Skeletal muscle cell (primary cell): ENCODE results near the gene EPHA10.
"Not testable (repeated sequence)": the region's sequence is repeated elsewhere in the genome, so short reads cannot be mapped to it uniquely, and the experiment has no call there.

ENCODE experiments used
- DNase-seq: peaks from one replicate; pipeline ENCODE4 v3.0.0-alpha.2; 2010; ENCODE audit warnings: low read depth
- H3K4me3 ChIP-seq: 2 replicates; pipeline ENCODE4 v1.5.1; 2011; ENCODE audit warnings: low read depth, mild to moderate bottlenecking, control low read depth, low read length, moderate library complexity

EPHA10 gene

DNA sequence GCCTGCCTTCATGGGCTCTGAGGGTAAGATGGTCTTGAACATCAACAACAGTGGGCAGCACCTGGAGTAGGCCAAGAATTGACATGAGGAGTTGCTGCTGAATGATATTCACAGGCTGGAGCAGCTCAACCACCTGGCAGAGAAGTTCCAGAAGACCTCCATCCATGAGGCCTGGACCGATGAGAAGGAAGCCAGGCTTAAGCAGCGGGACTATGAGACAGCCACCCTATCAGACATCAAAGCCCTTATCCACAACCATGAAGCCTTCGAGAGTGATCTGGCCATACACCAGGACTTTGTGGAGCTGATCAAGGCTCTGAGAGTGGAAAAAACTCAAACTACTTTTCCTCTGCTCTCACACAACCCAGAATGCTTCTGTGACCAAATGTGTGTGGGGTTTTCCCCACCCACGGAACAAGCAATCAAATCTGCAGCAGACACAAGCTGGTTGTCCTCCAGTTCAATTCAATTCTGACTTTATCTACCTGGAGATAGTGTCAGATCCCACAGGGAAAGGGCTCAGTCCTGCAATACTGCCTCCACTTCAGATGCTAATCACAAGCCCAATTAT is 12.1 kb upstream of the EPHA10 start:
- no peak overlapping the region for H3K4me3 ChIP-seq
- DNase-seq = no peak

GRCh38 chr1:37771440-37771839 is 6.5 kb upstream of the EPHA10 start:
- DNase-seq, H3K4me3 ChIP-seq: not testable (repeated sequence)

DNA sequence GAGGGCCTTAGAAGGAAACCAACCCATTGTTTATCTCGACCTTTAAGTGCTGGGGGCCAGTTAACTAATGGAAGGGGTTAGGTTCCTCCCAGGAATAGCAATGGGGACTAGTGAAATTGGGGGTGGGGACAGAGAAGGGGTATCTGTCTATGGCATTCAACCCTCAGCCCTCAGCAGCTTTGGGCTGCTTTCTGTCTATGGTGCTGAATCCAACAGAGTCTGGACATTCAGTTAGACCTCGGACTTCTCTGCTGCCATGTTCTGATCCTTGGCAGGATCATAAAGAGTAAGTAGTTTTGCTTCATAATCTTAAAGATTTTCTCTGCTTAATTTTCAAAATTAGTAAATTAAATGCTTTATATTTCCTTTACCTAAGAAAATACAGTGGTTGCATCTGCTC is 2.6 kb upstream of the EPHA10 start:
- DNase-seq = no peak
- no peak overlapping the region for H3K4me3 ChIP-seq

DNA sequence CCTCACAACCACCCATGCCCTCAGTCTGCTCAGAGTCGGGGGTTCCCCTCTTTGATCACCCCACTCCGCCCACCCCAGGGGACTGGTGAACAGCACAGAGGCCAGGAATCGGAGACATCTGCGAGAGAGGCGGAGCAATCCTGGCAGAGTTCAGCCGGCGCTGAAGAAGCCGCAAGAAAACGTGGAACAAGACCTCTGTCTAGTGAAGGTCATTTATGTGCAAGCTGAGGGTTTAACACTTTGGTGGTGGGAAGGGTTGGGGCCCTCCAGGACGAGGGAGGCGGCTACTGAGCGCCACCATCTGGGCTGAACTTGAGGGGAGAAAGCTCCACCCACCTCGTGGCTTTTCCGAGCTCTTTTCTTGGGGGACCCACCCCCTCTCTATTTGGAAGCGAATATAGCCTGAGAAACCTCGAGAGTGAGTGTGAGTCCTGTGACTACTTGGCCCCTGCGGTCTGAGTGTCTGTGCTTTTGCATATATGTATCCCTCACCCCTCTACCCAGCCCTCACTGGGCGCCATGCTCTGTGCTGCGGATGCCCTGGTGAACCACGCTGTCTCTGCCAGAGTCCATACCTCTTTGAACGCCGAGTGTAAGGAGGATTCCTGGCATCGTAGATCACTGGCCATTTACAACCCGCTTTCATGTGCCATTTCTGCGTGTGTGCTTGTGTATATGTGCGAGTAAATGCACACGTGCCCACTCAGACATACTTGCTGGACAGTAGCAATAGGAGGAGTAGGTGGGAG is 1.2 kb upstream of the EPHA10 start:
- DNase-seq = no peak
- no peak overlapping the region for H3K4me3 ChIP-seq

DNA sequence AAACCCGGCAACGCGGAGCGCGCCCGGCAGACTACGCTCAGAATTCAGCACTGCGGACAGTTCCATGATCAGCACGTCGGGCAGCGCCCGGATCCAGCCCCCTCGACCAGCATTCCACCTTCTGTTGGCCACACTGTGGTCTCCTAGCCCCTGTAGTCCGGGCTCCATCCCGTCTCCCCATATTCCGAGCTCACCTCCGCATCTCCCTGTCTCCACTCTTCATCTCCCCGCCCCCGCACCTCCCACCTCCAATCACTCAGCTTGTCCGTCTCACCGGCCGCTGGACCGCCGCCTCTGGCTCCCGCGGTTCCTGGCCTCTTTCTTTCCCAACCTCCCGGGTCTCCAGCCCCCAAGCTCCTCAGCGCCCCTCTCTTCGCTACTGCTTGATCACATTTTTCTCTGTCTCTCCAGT is 500 bp downstream of the EPHA10 start:
- no peak for DNase-seq
- H3K4me3 ChIP-seq = no peak overlapping the region

- DNase-seq = no peak
- H3K4me3 ChIP-seq = no peak overlapping the region
Measured at GRCh38 chr1:37763791-37764413, 1.0 kb downstream of the EPHA10 start.

DNA sequence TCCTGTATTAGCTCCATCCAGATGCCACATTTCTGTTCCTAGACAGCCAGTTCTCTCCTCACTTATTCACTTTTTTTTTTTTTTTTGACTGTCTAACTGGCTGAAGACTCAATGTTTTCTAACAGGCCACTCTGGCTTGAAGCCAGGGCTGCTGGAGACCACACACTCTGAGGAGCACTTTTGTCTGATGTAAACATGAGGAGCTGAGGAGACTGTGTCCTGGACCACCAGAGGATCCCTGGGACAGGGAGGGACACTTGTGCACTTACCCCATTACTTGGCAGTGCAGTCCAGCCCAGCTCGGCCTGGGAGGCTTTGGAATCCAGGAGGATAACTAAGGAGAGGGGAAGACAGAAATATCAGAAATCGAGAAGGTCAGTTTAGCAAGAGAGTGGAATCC is 2.4 kb downstream of the EPHA10 start:
- H3K4me3 ChIP-seq = no peak overlapping the region

GRCh38 chr1:37761416-37762095 is 3.4 kb downstream of the EPHA10 start:
- no peak for DNase-seq
- no peak overlapping the region for H3K4me3 ChIP-seq

More for the DNA sequence above, 2.4 kb downstream of the EPHA10 start:
- no peak for DNase-seq

DNA sequence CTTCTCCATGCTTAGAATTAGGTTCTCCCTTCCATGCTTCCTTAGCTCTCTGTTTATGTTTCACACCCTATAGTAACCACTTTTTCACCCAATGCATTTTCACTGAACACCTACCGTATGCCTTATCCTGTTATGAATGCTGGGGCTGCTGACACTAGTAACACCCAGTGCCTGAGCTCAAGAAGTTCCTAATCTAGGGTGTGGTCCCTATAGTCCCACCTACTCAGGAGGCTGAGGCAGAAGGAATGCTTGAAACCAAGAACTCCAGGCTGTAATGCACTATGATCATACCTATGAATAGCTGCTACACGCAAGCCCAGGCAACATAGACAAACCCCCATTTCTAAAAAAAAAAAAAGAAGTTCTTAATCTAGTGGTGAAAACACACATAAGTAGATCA is 5.5 kb downstream of the EPHA10 start:
- H3K4me3 ChIP-seq = no peak overlapping the region
- no peak for DNase-seq

GRCh38 chr1:37755951-37756560 is 8.9 kb downstream of the EPHA10 start:
- DNase-seq = no peak
- no peak overlapping the region for H3K4me3 ChIP-seq

- no peak overlapping the region for H3K4me3 ChIP-seq
- no peak for DNase-seq
Measured at GRCh38 chr1:37755290-37755689, 9.6 kb downstream of the EPHA10 start.

DNA sequence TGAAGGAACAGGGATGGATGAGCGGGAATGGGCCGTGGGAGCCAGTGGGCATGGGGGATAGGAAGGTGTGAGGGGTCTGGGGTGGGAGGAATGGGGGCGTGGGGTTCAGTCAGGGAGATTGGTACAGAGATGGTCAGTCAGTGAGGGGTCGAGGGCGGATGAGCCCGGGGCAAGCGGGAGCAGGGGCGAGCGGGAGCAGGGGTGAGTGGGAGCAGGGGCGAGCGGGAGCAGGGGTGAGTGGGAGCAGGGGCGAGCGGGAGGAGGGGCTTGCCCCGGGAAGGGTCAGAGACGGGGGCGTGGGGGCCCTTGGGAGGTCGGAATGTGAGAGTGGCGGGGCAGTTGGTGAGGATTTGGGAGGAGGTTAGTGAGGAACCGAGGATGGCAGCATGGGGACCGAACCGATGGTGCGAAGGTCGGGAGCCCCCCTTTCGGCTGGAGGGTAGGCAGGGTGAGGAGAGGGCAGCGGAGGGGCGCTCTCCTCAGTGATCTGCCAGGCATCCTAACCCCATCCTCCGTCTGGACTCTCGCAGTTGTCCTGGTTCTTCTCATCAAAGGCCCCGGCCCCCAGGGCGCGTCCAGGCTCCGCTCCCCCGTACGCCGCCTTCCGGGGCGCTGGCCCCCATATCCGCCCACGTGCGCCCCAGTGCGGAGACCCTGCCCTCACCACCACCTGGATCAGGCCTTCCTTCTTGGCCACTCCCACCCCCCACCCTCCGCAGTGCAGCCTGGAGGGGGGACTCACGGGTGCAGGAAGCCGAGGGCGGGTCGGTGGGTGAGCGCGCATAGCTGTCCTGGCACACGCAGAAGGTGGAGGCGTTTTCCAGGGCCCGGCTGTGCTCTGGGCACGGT is 11.2 kb downstream of the EPHA10 start:
- no peak overlapping the region for H3K4me3 ChIP-seq
- no peak for DNase-seq

DNA sequence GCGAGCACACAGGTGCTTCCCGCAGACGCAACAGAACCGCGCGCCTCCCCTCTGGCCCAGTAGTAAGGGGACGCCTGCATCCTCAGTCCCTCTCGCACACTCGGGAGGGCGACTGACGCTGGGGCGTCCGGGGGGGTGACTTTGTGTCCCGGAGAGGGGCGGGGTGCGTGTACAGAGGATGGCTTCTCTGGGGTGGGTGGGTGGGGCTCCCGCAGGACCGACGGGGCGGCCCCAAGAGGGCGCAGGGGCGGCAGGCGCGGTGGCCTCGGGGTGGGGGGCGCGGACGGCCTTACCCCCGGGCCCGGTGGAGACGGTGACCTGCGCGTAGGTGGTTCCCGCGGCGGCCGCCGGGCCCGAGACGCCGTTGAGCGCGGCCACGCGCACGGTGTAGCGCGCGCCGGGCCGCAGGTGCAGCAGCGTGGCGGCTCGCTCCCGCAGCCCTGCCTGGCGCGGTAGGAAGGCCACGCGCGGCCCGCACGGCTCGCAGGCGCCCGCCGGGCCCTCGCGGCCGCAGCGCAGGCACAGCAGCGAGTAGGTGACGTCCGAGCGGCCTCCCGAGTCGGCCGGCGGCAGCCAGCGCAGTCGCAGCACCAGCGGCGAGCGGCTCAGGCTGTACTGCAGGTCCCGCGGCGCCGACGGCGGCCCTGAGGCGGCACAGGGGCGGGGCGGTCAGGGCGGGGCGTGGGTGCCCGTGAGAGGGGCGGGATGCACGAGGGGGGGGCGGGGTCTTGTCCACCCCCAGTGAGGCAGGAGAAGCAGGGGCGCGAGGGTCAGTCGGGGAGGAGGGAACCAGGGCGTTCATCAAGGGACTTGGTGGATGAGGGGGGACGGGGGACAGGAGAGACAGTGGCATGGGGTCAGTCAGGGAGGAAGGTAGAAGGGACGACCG is 12.1 kb downstream of the EPHA10 start:
- no peak overlapping the region for H3K4me3 ChIP-seq
- no peak for DNase-seq

- no peak overlapping the region for H3K4me3 ChIP-seq
- DNase-seq = no peak
Measured at GRCh38 chr1:37752213-37752582, 12.7 kb downstream of the EPHA10 start.

DNA sequence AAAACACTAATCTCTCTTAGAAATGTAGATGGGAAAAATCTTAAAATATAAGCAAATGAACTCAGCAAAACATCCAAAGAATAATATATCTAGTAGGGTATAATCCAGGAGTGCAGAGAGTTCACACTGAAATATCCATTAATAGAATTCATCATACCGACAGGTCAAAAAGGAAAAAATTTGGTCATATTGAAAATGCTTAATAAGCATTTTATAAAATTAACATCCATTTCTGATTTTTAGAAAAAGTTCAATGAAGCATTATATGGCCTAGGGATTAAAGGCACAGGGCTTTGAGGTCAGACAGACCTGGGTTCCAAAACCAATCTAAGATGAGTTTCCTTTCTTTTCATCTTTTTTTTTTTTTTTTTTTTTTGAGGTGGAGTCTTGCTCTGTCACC is 16.4 kb downstream of the EPHA10 start:
- H3K4me3 ChIP-seq = no peak overlapping the region
- DNase-seq = no peak

GRCh38 chr1:37746806-37747205 is 18.1 kb downstream of the EPHA10 start:
- DNase-seq = no peak
- H3K4me3 ChIP-seq = no peak overlapping the region

DNA sequence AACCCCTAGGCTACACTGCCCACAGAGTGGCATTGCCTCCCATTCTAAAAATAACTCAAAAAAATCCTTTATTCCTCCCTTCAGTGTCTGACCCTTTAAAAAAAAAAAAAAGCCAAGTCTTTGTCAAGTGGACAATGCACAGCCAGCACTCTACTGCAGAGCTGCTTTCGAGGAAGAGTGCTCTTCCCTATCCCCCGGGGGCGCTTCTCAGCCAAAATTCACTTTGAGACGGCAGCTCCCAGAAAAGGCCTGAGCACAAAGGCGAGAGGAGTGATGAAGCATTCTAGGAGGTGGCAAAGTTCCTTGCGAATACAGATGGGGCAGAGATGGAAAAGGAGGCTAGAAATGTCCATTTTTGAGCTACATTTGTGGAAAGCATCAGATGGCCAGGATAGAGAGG is 23.3 kb downstream of the EPHA10 start:
- no peak overlapping the region for H3K4me3 ChIP-seq
- no peak for DNase-seq

DNA sequence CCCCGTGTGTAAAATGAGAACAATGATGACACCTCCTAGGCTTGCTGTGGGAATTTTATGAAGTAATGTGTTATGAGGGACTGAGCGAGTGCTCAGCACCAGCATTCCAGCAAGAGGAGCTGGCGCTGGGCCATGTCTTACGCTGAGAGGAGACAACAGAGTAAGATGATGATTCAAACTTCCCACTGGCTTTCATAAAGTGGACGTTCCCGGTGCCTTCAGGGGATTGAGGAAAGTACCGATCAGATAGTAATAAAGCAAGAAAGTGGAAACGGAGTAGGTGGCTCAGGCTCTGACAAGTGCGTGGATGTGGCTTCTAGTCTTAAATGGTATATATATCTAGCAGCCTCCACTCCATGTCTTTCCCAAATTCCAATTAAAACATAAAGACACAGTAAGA is 23.8 kb downstream of the EPHA10 start:
- H3K4me3 ChIP-seq = no peak overlapping the region
- peak; percentile 15 for DNase-seq
